Right atrium auricular region (tissue), 2 donors: ENCODE measurements around the gene ACTR2. TPM values are rescaled to one million over a fixed set of nuclear protein-coding genes. Genes with fewer than 3 reads are reported as not detected.
"Not testable (repeated sequence)": the region's sequence is repeated elsewhere in the genome, so short reads cannot be mapped to it uniquely, and the experiment has no call there.

Source experiments
- DNase-seq: peaks from one replicate; pipeline ENCODE4 v3.0.0-alpha.2; 2019; ENCODE audit warnings: low spot score
- H3K27ac ChIP-seq, 2 donors: fragments of 200-600 bp; sonication (generic); 1 replicate in 1 of 2; 2 replicates in 1 of 2; pipeline ENCODE4 v1.5.1; 2016 to 2019
- H3K27me3 ChIP-seq, 2 donors: fragments of 200-600 bp; sonication (generic); one replicate each; pipeline versions ENCODE4 v1.5.1 to v1.6.0; 2017 to 2019
- H3K36me3 ChIP-seq: fragments of 200-600 bp; sonication (generic); one replicate; pipeline ENCODE4 v1.5.1; 2016
- H3K4me1 ChIP-seq, 2 donors: fragments of 200-600 bp; sonication (generic); one replicate each; pipeline versions ENCODE4 v1.5.1 to v1.6.0; 2017 to 2019
- H3K4me3 ChIP-seq, 2 donors: fragments of 200-600 bp; sonication (generic); 1 replicate in 1 of 2; 2 replicates in 1 of 2; pipeline ENCODE4 v1.5.1; 2017 to 2019; ENCODE audit warnings: mild to moderate bottlenecking in 1 of 2, moderate library complexity in 1 of 2
- H3K9me3 ChIP-seq, 2 donors: fragments of 200-600 bp; sonication (generic); one replicate each; pipeline ENCODE4 v1.5.1; 2019
- total RNA-seq, 2 donors: library from RNA; depleted of rRNA; stranded (reverse); fragments of >200 nt; gene quantifications; one replicate each; pipeline ENCODE4 v1.1.0, GENCODE V29; 2016
- TF ChIP-seq, protein P1 (sequence below), 2 donors: fragments of 200-600 bp; sonication (generic); IDR thresholded peaks; one replicate each; pipeline ENCODE4 v1.5.1; 2019; ENCODE audit warnings: antibody characterized with exemption in 2 of 2

Gene ACTR2
- total RNA-seq, 2 donors from 2014 or later: 41.2 to 45.5 TPM

DNA sequence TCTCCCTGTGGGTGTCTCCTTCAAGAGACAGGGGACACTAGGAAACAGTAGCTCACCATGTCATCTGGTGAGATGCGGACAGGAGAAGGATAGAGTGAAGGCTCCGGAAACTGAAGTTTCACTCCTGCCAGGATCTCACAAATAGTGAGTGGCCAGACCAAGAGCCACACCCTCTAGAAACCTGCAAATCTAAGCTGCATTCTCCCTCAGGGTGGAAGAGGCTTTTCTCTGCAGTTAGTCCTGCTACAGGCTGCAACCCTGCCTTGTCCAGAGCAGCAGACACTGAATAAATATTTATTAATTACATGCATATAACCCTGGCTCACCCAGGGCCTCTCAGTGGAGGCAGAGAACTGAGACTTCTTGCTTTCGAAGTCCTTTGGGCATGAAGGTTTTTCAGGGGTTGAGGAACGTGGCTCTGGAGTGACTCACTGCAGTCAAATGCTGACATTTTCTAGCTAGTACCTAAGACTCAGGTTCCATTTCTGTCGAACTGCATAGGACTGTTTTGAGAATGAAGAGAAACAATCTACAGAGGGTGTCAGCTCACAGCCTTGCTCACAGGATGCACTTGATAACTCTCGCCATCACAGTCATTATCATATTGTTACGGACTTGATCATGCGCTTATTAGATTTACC is 87.3 kb downstream of the ACTR2 start:
- TF ChIP-seq, protein P1, sequence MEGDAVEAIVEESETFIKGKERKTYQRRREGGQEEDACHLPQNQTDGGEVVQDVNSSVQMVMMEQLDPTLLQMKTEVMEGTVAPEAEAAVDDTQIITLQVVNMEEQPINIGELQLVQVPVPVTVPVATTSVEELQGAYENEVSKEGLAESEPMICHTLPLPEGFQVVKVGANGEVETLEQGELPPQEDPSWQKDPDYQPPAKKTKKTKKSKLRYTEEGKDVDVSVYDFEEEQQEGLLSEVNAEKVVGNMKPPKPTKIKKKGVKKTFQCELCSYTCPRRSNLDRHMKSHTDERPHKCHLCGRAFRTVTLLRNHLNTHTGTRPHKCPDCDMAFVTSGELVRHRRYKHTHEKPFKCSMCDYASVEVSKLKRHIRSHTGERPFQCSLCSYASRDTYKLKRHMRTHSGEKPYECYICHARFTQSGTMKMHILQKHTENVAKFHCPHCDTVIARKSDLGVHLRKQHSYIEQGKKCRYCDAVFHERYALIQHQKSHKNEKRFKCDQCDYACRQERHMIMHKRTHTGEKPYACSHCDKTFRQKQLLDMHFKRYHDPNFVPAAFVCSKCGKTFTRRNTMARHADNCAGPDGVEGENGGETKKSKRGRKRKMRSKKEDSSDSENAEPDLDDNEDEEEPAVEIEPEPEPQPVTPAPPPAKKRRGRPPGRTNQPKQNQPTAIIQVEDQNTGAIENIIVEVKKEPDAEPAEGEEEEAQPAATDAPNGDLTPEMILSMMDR (IDR thresholded peaks at IDR 0.05): no peak
- no peaks in the 10 kb centered on the region for H3K9me3 ChIP-seq
- H3K4me3 ChIP-seq: no peak overlapping the region
- H3K36me3 ChIP-seq: peaks cover 45% of the 10 kb centered on the region
- DNase-seq: no peak
- no peak overlapping the region for H3K27ac ChIP-seq
- H3K4me1 ChIP-seq: peaks cover 0 to 17% of the 10 kb centered on the region in 2 donors
- no peaks in the 10 kb centered on the region for H3K27me3 ChIP-seq

DNA sequence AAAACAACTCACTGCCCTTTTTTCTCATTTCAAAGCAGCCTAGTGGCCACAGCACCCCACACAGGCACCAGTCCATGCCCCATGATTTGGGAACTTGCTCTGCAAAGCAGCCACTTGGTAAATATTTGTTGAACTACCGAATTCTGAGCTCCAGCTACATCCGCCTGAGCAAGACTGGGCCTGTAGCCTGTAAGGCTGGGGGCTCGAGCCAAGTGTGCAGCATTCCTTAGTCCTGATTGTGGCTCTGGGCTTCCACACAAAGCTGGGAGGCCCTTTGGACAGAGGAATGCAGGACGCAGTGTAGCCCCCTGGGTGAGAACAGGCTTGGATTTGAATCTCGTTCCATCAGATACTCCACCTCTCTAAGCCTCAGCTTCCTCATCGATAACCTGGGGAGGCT is 88.4 kb downstream of the ACTR2 start:
- H3K4me1 ChIP-seq: peaks cover 0 to 7% of the 10 kb centered on the region in 2 donors
- H3K27me3 ChIP-seq: no peaks in the 10 kb centered on the region
- DNase-seq: peak; percentile 78
- H3K27ac ChIP-seq: peak overlapping the region; percentile 24 to 57
- H3K36me3 ChIP-seq: peaks cover 45% of the 10 kb centered on the region
- TF ChIP-seq, protein P1 (IDR thresholded peaks at IDR 0.05): no peak
- no peak overlapping the region for H3K4me3 ChIP-seq
- no peaks in the 10 kb centered on the region for H3K9me3 ChIP-seq

DNA sequence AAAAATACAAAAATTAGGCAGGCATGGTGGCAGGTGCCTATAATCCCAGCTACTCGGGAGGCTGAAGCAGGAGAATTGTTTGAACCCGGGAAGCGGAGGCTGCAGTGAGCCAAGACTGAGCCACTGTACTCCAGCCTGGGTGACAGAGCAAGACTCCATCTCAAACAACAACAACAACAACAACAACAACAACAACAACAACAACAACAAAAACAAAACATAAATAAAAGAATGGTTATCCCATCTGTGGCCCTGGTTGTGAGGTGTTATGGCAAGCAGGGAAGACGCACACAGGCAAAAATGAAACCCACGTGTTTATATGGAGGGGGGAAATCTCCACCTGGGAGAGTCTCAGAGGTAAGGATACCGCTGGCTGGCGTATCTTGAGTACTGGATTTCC is 89.7 kb downstream of the ACTR2 start:
- not testable (repeated sequence) for DNase-seq, H3K27me3 ChIP-seq, H3K27ac ChIP-seq, H3K4me3 ChIP-seq, H3K4me1 ChIP-seq, H3K9me3 ChIP-seq
- peaks cover 42% of the 10 kb centered on the region for H3K36me3 ChIP-seq

DNA sequence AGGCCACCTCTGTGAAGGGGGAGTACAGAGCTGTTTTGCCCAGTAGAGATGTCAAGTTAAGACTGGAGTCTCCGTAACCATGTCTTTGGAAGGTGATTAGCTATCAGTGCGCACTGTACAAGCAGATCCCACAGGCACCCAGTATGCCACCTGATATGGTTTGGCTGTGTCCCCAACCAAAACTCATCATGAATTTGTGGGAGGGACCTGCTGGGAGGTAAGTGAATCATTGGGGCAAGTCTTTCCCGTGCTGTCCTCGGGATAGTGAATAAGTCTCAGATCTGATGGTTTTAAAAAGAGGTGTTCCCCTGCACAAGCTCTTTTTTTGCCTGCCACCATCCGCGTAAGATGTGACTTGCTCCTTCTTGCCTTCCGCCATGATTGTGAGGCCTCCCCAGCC is 90.2 kb downstream of the ACTR2 start:
- no peaks in the 10 kb centered on the region for H3K27me3 ChIP-seq
- DNase-seq: no peak
- no peaks in the 10 kb centered on the region for H3K4me1 ChIP-seq
- peaks cover 37% of the 10 kb centered on the region for H3K36me3 ChIP-seq
- H3K4me3 ChIP-seq: no peak overlapping the region
- H3K27ac ChIP-seq: no peak overlapping the region
- H3K9me3 ChIP-seq: no peaks in the 10 kb centered on the region
- TF ChIP-seq, protein P1 (IDR thresholded peaks at IDR 0.05): no peak

DNA sequence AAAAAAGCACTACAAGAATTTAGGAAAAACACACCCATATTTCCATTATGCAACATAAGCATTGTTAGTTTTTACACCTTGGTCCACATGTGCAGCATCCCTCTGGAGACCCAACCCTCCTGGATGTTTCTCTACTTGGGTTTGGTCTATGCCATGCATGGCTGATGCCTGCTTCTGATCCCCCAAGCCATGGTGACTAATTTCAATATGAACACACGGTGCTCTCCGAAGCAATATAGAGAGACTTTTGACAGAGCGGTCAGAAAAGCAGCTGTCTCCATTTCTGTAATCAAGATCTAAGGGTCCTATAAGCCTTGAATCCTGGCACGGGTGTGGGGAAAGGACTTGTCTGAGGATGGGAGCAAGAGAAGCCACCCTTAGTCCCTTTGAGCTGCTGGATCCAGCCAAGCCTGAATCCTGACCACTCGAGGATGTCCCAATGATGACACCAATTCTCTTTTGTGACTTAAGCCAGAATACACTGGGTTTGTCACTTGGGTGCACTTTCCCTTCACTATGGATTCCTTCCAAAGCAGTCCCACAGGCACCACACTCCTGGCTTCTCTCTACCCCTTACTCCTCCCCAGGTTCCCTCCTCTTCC is 91.5 kb downstream of the ACTR2 start:
- no peak for DNase-seq
- Histone ChIP-seq H3K27me3 (no peaks in the 10 kb centered on the region), H3K9me3 (no peaks in the 10 kb centered on the region), H3K4me1 (no peaks in the 10 kb centered on the region), H3K27ac (no peak overlapping the region), H3K36me3 (peaks cover 24% of the 10 kb centered on the region), H3K4me3 (no peak overlapping the region)
- TF ChIP-seq, protein P1 (IDR thresholded peaks at IDR 0.05): no peak

DNA sequence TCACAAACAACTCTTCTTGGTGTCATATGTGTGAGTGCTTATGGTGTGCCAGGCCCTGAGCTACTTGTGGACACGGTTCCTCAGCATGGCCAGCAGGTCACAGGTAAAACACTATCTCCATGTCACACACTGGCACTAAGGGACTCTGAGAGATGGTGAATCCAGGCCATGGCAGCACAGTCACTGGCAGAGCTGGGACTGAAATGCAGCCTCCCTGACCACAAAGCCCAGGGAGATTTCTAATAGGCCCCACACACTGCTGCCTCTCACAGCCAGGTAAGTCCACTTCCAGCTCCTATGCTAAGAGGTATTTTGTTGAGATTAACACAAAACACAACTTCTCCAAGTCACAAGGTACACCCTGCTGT is 92.0 kb downstream of the ACTR2 start:
- no peak overlapping the region for H3K4me3 ChIP-seq
- no peaks in the 10 kb centered on the region for H3K9me3 ChIP-seq
- H3K27me3 ChIP-seq: no peaks in the 10 kb centered on the region
- H3K4me1 ChIP-seq: no peaks in the 10 kb centered on the region
- H3K36me3 ChIP-seq: peaks cover 20% of the 10 kb centered on the region
- no peak for DNase-seq
- TF ChIP-seq, protein P1 (IDR thresholded peaks at IDR 0.05): no peak
- H3K27ac ChIP-seq: no peak overlapping the region
